HS-5 (cell line): ENCODE data around the gene CHST4.
"Not testable (repeated sequence)": the region's sequence is repeated elsewhere in the genome, so short reads cannot be mapped to it uniquely, and the experiment has no call there.

ENCODE experiments used
- DNase-seq: peaks from one replicate; pipeline ENCODE4 v3.0.0-alpha.2; 2012; ENCODE audit warnings: low read depth

CHST4 gene

DNA sequence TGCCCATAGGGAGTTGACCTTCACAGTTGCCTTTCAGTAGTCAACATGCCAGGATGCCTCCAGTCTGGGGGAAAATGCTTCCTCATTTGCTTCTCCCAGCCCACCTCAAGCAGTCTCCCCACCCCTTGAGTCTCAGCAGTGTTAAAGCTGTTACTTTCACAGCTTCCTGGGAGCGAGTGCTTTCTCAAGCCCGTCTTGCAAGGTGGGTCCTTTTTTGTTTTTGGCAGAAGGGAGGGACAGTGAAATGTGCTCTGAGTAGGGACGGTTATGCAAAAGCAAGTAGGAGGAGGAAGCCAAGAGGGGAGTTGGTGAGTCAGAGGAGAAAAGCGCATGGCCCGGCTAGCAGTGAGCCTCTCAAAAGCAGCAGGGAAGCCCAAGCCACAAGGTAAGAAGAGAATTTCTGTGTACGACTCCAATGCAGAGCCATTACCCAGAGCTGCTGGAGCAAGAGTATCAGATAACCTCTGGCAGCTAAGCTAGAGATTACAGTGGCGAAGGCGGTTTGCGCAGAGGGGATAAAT, at the start of gene CHST4:
TSS of gene CHST4 (plus strand) at position 316 of the 521 bp plus-strand sequence. CDS start 10,252 bp downstream, outside the sequence.
- DNase-seq, result peak; percentile 20

DNA sequence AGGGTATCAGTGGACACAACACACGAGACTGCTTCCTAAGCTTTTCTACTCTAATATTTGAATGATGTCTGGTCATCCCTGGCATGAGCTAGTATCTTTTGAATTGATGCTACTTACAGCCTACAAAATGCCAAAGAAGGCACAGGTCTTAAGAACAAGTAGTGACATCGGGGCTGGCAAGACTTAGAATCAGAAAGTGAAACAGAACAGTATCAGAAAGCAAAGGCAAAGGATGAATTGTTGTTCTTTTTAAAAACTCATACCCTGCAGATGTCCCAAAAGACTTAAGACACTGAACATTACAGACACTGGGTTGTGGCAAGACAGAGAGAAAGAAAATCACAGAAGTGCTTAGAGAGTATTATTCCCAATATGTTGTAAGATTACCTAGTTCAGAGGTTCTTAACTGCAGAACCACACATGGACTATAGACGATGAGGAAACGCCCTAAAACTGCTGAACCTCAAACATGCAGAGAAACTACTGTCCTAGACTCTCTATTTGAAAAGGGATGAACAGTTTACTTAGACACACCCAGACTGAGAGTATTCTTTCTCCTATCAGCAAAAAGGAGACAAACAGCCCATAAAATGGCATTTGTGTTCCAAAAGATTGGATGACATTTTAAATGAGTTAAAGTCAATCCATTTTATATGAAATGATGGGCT, 49.6 kb upstream of the CHST4 start:
- no peak for DNase-seq

DNA sequence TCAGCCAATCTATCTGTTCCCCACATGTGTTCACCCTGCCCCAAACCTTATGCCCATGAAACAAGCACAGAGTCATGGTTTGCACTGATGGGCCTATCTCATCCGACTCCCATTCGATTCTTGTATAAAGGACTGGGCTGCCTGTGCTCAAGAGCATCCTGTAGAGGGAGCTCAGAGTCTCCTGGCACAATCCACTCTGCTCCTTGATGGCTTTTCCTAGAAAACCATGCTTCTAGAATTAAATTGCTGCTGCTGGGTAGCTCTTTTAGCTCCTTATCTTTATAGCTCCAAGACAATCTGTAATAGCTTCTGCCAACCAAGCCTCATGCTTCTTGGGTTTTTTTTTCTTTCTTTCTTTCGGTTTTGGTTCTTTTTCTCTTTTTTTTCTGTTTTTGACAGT, 46.8 kb upstream of the CHST4 start:
- no peak for DNase-seq

GRCh38 chr16:71480956-71481355, 45.3 kb upstream of the CHST4 start:
- no peak for DNase-seq

DNA sequence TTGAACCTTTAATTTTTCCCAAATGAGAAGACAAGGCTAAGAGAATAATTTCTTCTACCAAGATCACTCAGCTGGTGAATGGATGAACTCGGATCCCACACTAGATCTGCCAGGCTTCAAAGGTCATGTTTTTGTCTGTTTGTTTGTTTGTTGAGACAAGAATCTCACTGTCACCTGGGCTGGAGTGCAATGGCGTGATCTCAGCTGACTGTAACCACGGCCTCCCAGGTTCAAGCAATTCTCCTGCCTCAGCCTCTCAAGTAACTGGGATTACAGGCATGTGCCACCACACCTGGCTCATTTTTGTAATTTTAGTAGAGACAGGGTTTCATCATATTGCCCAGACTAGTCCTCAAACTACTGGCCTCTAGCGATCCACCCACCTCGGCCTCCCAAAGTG, 43.7 kb upstream of the CHST4 start:
- no peak for DNase-seq

DNA sequence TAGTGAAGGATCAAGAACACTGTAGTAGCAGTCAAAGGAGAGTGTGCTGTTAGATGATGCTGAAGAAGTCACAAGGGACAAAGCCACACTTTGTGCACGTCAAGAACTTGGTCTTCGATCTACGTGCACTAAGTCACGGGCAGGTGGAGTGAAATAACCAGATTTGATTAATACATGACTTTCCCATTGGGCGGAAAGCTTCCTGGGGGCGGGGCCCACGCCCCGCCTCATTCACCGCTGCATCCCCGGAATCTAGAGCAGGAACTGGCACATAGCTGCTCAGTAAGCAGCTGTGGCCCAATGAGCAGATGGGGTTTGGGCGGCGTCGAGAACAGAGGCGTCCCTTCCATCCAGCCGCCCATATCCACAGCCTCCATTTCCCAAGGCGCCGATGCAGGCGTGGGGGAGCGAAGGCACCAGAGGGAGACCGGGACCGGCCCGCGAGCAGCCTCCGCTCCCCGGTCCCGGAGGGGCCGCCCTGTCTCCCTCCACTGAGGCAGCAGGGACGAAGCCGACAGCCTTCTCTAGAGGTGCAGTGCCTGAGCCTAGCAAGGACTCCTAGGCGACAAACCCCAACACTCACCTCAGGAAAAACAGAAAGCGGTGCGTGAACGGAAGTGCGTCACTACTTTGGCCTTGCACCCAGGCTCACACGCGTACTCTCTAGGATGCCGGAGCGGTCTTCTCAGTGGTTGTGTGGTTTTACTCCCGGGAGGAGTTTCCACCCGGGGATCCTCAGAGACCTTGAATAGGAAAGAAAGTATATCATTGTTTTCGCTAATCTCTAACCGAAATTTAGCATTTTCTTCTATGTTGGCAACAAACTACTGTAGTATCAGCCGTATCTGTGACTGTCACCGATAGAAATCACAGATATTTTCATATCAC, 42.0 kb upstream of the CHST4 start:
- DNase-seq, result peak; percentile 85

DNA sequence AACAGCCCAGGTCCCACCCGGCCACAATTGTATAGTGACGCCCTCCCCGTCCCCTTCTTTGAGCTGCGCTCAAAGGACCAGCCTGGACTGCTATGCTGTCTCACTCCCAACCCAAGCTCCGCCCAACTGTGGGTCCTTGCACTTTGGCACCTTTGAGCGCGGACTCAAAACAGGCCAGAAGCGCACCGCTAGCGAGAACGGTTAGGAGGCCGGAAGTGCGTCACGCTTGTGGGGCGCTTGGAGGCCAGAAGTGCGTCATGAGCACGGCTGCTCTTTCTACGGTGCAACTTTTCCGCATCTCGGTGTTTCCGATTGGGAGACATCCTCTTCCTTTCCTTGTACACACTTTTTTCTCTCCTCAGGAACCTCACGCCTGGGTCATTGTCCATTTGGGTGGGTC, 37.1 kb upstream of the CHST4 start, which contains the start of gene ZNF19:
TSS of gene ZNF19 (minus strand) at position 203 of the 400 bp plus-strand sequence. CDS start 7,210 bp downstream, outside the sequence.
- DNase-seq, result no peak

DNA sequence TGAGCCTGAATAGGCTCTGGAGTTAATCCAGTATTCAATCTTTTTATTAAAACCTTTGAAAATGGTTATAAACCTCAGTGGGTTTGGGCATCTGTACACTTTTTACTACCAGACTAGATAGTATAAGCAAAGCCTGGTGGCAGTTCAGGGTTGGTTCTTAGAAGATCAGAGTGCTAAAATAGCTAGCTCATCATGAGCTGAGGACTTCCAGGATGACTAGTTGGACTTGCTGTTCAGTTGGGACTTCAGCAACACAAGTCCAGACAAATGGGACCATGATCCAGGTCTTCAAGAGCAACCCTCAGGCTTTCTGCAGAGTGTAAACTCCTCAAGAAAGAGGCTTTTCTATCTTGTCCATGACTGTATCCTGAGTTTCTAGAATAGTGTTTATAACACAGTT, 35.9 kb upstream of the CHST4 start:
- no peak for DNase-seq

- no peak for DNase-seq
These were observed 35.2 kb upstream of the CHST4 start for GRCh38 chr16:71491054-71491453.

DNA sequence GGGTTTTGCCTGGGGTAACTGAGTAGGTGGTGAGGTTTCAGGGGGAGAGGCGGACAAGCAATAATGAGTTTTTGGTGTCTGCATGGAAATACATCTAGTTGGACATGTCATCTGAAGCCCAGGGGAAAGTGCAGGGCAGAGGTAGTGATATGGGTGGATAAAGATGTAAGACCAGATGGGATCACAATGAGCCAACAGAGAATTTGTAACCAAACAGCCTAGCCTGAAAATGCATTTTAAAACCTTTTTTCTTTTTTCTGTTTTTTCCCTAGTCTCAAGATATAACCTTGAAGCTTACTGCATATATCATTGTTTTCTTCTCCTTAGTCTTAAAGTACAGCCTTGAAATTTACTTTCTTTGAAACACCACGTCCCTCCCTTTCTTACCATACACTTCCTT, 33.4 kb upstream of the CHST4 start:
- no peak for DNase-seq

DNA sequence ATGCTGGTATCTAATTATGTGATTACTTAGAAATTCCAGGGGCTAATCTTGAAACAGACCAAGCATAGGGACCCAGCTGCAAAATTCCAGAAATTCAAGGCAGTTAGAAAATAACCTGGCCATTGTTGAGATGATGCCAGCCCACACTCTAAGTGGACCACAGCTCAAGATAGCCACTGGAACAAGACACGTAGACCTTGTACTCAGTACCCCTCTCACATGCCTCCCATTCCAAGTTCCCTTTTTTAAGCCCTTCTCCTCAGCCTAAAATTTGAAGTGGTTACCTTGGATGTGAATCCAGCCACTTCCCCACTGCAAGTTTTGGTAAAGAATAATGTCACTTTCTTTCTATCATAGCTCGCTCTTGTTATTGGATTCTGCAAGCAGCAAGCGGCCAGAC, 33.0 kb upstream of the CHST4 start:
- DNase-seq, result no peak

DNA sequence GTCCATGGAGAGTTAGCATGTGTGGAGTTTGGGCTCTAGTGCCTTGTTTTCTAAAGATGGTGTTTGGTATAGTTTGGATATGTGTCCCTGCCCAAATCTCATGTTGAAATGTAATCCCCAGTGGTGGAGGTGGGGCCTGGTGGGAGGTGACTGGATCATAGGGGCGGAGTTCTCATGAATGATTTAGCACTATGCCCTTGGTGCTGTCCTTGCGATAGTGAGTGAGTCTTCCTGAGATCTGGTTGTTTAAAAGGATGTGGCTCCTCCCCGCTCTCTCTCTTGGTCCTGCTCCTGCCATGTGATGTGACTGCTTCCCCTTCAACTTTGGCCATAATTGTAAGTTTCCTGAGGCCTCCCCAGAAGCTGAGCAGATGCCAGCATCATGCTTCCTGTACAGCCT, 28.2 kb upstream of the CHST4 start:
- no peak for DNase-seq

DNA sequence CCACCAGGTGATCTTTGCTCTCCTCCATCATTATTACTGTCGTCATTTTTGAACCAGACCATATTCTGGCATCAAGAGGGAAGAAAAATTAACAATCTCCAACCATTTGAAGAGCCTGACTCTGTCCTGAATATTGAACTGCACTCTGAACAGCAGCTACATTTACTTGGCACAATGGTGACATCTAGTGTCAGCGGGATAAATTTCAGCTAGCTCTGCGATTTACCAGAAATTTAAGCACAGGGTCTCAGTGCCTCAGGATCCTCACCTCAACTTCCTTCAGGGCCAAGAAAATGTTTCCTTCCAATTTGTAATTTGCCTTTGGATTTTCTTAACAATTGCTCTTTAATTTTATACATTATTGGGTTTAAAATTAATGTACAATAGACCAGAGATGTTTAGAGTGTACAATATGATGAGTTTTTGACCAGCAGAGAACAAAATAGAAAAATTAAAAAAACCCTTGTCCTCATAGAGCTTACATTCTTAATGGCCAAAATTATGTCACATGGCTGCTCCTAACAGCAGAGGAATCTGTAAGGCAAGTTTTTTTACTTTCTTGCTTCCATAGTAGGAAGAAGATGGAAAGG, 26.4 kb upstream of the CHST4 start:
- DNase-seq, result peak; percentile 23

DNA sequence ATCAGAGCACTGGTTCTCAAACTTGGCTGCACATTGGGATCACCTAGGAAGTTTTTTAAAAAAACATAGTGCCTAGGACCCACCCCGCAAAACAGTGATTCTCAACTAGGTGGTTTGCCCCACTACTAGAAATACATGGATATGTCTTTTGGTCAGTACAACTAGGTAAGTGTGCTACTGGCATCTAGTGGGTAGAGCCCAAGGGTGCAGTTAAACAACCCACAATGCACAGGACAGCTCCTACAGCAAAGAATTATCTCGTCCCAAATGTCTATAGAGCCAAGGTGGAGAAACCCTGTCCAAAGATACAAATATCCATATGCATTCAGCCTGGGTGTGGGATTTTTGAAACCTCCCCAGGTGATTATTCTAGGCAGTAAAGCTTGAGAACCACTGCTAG, 25.3 kb upstream of the CHST4 start:
- no peak for DNase-seq

- no peak for DNase-seq
These were observed 24.7 kb upstream of the CHST4 start for GRCh38 chr16:71501547-71501946.

DNA sequence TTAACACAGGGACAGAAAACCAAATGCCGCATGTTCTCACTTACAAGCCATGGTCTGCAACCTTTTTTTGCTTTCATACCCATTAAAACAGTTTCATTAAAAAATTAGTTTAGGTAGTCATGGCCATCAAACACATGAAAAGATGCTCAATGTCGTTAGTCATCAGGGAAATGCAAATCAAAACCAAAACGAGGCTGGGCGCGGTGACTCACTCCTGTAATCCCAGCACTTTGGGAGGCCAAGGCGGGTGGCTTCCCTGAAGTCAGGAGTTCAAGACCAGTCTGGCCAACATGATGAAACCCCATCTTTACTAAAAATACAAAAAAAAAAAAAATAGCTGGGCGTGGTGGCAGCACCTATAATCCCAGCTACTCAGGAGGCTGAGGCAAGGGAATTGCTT, 22.2 kb upstream of the CHST4 start:
- not testable (repeated sequence) for DNase-seq

DNA sequence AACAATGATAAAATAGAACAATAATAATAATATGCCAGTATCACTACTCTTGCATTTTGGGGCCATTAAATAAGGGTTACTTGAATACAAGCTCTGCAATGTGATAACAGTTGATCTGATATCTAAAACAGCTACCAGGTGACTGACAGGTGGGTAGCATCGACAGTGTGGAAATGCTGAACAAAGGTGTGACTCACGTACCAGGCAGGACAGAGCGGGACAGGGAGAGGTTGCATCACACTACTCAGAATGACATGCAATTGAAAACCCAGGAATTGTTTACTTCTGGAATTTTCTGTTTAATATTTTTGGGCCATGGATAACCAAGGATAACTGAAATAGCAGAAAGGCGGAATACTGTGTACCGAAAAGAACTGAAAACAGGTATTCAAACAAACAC, 21.3 kb upstream of the CHST4 start:
- no peak for DNase-seq

GRCh38 chr16:71507061-71507460, 19.2 kb upstream of the CHST4 start:
- DNase-seq, result no peak

GRCh38 chr16:71513302-71513701, 12.9 kb upstream of the CHST4 start:
- DNase-seq, result no peak

- DNase-seq, result no peak
These were observed 11.8 kb upstream of the CHST4 start for GRCh38 chr16:71514476-71514875.

DNA sequence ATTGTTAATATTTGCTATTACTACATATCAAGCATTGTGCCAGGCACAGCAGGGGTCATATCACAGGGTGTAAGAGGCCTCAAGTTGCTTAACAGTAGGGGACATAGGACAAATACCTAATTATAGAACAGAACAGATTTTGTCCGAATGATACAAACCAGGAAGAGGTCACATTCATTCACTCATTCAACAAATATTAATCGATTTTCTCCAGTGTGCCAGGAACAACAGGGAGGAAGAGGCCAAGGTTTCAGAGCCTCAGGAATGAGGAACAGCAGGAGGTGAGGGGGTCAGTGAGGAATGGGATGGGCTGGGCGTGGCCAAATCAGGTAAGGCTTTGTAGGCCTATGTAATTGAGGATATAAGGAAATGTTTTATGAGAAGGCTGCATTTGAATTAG, 11.2 kb upstream of the CHST4 start:
- no peak for DNase-seq

DNA sequence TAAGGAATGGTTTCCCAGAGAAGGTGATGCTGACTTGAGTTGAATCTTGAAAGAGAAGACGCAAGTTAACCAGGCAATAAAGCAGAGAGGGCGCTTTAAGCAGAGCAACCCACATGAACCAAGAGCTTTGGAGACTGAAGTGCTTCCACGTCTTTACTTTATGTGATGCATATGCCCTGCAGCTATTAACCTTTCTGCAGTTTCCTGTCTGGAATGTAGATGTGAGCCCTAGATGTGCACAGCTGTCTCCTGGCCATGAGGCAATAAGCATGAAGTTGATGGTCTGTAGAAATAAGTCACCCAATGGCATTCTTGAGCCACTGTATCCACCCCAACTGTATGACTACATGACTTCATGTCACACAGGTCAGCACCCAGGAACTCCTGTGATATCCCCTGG, 5.7 kb upstream of the CHST4 start:
- DNase-seq, result no peak
